ENCODE measurements around the gene WDFY4. TPM values are rescaled to one million over a fixed set of nuclear protein-coding genes. Genes with fewer than 3 reads are reported as not detected.

WDFY4 gene
- total and polyA plus RNA-seq, 9 of the 15 experiments (the other 6 are each of a cell fraction or from before 2014, with no cell fraction given) = 0.01 to 0.02 (median 0.01) TPM; not detected in 6

- H3K27ac ChIP-seq (ENCODE audit: extremely low read depth, low read depth, low read length) = no peak overlapping the region
- in situ Hi-C loops (cut with MboI) (no loop called here), intact Hi-C loops (cut with micrococcal nuclease) (no loop called here)
- H3K9me1 ChIP-seq (ENCODE audit: control insufficient read depth, insufficient read depth, low read length) = no peaks in the 10 kb centered on the region
- POLR2A ChIA-PET = interaction anchor here (1.0 kb wide), 1 partner anchor 55 kb away, joined by 4 read pairs; no protein-coding TSS in a partner anchor
- no peaks in the 10 kb centered on the region for H3K9me3 ChIP-seq (replicated peaks; ENCODE audit: control insufficient read depth, insufficient read depth, low read depth, low read length)
- H3K4me2 ChIP-seq (ENCODE audit: insufficient read depth, low read length) = no peak overlapping the region
- H3K4me3 ChIP-seq = no peak overlapping the region
- TF ChIP-seq DPF2 (IDR thresholded peaks at IDR 0.05) (no peak), CCNT2 (IDR thresholded peaks at IDR 0.05; ENCODE audit: borderline replicate concordance, extremely low read depth, insufficient read length, low read depth, low read length) (no peak)
- no peaks in the 10 kb centered on the region for H3K79me2 ChIP-seq (ENCODE audit: control insufficient read depth, insufficient read depth, low read length)
- H3K27me3 ChIP-seq (ENCODE audit: control insufficient read depth in 2 of 2, insufficient read depth in 2 of 2, low read length in 2 of 2) = peaks cover 13 to 15% of the 10 kb centered on the region in 2 experiments
- 4% methylated on average over 4 of the region's 4 CpGs for WGBS (ENCODE audit: insufficient coverage, low coverage, missing lambda C conversion rate)
- 0 out of 2 replicates have a peak, but pooled peaks cover 3% of the 10 kb centered on the region for H4K20me1 ChIP-seq (replicated peaks; ENCODE audit: control insufficient read depth, insufficient read depth, low read length)
- no peaks in the 10 kb centered on the region for H3K4me1 ChIP-seq (replicated peaks in 1 of 2; ENCODE audit: control insufficient read depth in 2 of 2, insufficient read depth in 2 of 2, low read length in 2 of 2)
- no peak overlapping the region for H3K9ac ChIP-seq (ENCODE audit: insufficient read depth in 1 of 2, low read depth in 2 of 2, low read length in 2 of 2)
- H3K36me3 ChIP-seq (ENCODE audit: control insufficient read depth, insufficient read depth, low read length) = no peaks in the 10 kb centered on the region
- FAIRE-seq (no peak), ATAC-seq (no peak), DNase-seq (ENCODE audit: extremely low read depth in 1 of 4, low spot score in 3 of 4) (no peak)
- CTCF ChIA-PET (ENCODE audit: low intra/inter-chr PET ratio) = no interaction called here
- no TSS peak for BruUV-seq (replicated peaks)
- H2AFZ ChIP-seq (ENCODE audit: low read depth, low read length) = no peak overlapping the region
Measured at GRCh38 chr10:48765527-48765926, 80.9 kb downstream of the WDFY4 start.

- Histone ChIP-seq H3K27me3 (ENCODE audit: control insufficient read depth in 2 of 2, insufficient read depth in 2 of 2, low read length in 2 of 2) (peaks cover 15 to 16% of the 10 kb centered on the region in 2 experiments), H2AFZ (ENCODE audit: low read depth, low read length) (no peak overlapping the region), H3K4me2 (ENCODE audit: insufficient read depth, low read length) (no peak overlapping the region), H3K9me1 (ENCODE audit: control insufficient read depth, insufficient read depth, low read length) (no peaks in the 10 kb centered on the region), H3K27ac (ENCODE audit: extremely low read depth, low read depth, low read length) (no peak overlapping the region), H3K4me1 (replicated peaks in 1 of 2; ENCODE audit: control insufficient read depth in 2 of 2, insufficient read depth in 2 of 2, low read length in 2 of 2) (no peaks in the 10 kb centered on the region), H3K79me2 (ENCODE audit: control insufficient read depth, insufficient read depth, low read length) (no peaks in the 10 kb centered on the region), H3K36me3 (ENCODE audit: control insufficient read depth, insufficient read depth, low read length) (no peaks in the 10 kb centered on the region), H3K9ac (ENCODE audit: insufficient read depth in 1 of 2, low read depth in 2 of 2, low read length in 2 of 2) (no peak overlapping the region), H3K9me3 (replicated peaks; ENCODE audit: control insufficient read depth, insufficient read depth, low read depth, low read length) (no peaks in the 10 kb centered on the region), H4K20me1 (replicated peaks; ENCODE audit: control insufficient read depth, insufficient read depth, low read length) (0 out of 2 replicates have a peak, but pooled peaks cover 3% of the 10 kb centered on the region), H3K4me3 (no peak overlapping the region)
- DNase-seq (ENCODE audit: extremely low read depth in 1 of 4, low spot score in 3 of 4) (no peak), ATAC-seq (no peak), FAIRE-seq (no peak)
- in situ Hi-C loops (cut with MboI) = no loop called here
- no TSS peak for BruUV-seq (replicated peaks)
- 0% methylated on average over 4 of the region's 4 CpGs for WGBS (ENCODE audit: insufficient coverage, low coverage, missing lambda C conversion rate)
- TF ChIP-seq VEZF1 (CRISPR knock-in tag; IDR thresholded peaks at IDR 0.05) (peak; percentile 15; the same call in 1 of the 2 replicates), EP300 (IDR thresholded peaks at IDR 0.05; ENCODE audit: low read length) (no peak)
- POLR2A ChIA-PET = interaction anchor here (0.6 kb wide), 1 partner anchor 186 kb away, joined by 3 read pairs; no protein-coding TSS in a partner anchor
- CTCF ChIA-PET (ENCODE audit: low intra/inter-chr PET ratio) = no interaction called here
- intact Hi-C loops (cut with micrococcal nuclease) = no loop called here
Measured at GRCh38 chr10:48767373-48768143, 82.9 kb downstream of the WDFY4 start.
